ENCODE measurements around the gene SLIT3.

SLIT3 gene

DNA sequence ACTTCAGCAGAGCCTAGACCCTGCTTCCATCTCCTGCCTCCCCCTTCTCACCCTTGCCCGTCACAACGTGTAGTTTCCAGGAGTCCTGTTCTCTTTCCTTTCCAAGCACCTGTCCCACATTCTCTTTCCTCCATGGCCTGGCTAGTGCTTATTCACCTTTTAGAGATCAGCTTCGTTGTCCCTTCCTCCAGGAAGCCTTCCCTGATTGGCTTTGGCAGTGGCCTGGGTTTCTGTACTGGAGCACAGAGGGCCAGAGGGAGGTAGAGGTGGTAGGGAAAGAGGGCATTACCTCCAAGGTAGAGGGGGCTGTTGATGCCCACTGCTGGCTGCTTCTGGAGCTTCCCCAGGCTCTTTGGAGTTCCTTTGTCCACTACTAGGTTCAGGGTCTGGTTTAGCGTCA, 628.1 kb downstream of the SLIT3 start:
- no peak for DNase-seq (ENCODE audit: low read depth in 2 of 2)

- no peak for DNase-seq (ENCODE audit: low read depth in 2 of 2)
Observed at GRCh38 chr5:168672016-168672415, 628.9 kb downstream of the SLIT3 start.

GRCh38 chr5:168670881-168671575, 629.9 kb downstream of the SLIT3 start:
- DNase-seq (ENCODE audit: low read depth in 2 of 2): no peak

- DNase-seq (ENCODE audit: low read depth in 2 of 2): no peak
Observed at GRCh38 chr5:168669668-168670378, 631.1 kb downstream of the SLIT3 start.

GRCh38 chr5:168669156-168669555, 631.8 kb downstream of the SLIT3 start:
- DNase-seq (ENCODE audit: low read depth in 2 of 2): no peak

DNA sequence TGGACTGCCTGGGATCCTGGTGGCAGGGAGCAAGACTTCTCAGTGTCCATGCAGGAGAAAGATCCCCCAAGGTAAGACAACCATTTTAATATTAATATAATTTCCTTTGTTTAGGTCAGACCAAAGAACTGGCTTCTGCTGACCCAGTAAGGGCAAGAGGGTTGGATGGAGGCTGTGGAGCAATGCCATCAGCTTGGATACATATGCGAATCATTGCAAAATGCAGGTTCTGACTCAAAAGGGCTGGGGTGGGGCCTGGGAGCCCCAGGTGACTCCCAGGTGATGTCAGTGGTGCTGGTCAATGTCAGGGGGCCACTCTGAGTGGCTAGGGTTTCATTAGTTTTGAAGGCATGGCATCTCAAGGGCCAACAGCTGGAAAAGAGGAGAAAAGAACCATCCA, 632.9 kb downstream of the SLIT3 start:
- DNase-seq (ENCODE audit: low read depth in 2 of 2): no peak

DNA sequence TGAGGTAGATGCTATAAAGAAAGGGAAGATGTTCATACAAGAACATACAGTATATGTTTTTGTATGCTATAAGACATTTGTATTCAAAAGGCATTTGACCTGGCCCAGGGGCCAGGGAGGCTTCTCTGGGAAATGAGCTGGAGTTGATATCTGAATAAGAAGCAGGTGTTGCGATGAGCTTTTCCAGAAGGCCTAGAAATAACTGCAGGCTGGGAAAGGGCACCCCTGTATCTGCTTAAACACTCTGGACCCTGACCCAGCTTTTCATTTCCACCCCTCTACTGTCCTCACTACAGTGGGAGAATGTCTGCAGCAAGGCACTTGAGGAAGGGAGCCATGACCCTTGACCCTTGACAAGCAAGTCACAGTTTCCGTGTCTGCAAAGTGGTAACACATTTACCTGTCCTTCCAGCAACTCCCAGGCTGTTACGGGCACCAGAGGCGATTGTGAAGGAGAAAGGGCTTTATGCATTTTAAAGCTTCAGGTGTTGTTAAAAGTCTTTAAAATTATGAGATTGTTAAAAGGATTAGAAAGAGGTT, 633.6 kb downstream of the SLIT3 start:
- no peak for DNase-seq (ENCODE audit: low read depth in 2 of 2)

DNA sequence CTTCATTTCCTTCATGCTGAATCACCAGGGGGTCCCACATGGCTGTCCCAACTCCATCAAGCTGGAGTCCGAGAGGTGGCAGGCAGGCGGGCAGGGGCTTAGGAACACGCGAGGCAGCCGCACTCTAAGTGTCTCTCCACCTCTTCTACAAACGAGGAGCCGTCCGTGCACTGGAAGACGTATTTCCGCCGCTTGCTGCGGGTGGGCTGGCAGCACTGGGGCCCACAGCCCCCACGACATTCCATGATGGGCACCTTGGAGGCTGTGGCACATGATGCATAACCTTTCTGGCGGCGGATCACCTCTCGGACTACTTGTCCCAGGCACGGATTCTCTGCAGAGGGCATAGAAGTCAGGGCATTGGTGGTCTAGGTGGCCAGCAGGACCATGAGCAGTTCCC, 634.6 kb downstream of the SLIT3 start:
- DNase-seq (ENCODE audit: low read depth in 2 of 2): no peak

GRCh38 chr5:168663276-168664004, 637.5 kb downstream of the SLIT3 start:
- DNase-seq (ENCODE audit: low read depth in 2 of 2): no peak

DNA sequence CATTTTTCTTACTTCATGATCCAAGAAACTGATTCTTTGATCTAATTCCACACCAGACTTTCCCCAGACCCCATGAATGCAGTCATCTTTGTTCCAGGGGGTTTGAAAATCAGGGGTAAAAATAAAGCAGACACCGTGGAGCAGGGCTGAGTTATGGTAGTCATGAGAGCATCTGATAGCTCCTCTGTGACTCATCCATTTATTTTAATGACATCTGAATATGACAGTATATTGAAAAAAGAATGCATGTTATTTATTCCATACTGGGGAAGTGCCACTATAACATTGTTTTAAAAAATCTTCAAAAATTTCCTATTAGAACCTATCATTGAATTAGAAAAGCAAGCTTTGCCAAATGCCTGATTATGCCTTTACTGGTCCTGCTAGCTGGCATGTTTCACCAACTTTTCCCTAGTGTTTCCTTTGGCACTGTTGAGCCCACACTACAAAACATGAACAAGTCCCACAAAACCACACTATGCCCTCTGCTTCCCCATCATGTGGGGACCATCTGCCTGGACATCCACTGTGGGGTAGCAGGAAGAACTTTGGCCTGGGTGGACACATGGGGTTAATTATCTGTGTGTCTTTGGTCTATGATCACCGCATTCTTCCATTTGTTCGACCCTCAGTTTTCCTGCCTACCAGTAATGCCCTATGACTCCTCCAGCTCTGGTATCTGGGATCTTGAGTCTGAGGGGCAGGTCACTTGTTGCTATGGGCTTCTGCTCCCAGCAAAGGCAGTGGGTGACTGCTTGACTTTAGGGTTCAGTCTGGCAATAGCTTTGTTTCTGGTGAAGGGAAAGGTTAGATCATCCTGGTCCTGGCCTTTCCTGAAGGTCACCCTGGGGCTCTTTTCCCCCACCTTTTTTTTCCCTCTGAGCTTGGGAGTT, 639.1 kb downstream of the SLIT3 start:
- no peak for DNase-seq (ENCODE audit: low read depth in 2 of 2)

DNA sequence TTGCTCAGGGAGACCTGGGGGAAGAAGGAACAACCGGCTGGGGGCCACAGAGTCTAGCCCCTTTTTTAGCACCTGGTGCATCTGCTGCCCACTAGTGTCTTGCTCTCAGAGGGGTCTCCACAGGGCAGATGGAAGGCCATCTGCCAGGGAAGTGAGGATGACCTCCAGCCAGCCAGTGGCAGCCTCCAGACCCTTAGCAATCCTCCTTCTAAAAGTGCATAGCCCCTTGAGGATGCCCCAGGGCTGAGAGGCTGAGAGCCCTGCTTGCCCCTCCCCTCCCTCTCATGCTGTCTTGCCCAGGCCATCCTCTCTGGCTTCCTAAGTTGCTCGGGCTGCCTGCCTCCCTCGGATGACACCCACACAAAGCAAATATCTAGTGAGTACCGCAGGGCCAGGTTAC, 640.2 kb downstream of the SLIT3 start:
- no peak for DNase-seq (ENCODE audit: low read depth in 2 of 2)

DNA sequence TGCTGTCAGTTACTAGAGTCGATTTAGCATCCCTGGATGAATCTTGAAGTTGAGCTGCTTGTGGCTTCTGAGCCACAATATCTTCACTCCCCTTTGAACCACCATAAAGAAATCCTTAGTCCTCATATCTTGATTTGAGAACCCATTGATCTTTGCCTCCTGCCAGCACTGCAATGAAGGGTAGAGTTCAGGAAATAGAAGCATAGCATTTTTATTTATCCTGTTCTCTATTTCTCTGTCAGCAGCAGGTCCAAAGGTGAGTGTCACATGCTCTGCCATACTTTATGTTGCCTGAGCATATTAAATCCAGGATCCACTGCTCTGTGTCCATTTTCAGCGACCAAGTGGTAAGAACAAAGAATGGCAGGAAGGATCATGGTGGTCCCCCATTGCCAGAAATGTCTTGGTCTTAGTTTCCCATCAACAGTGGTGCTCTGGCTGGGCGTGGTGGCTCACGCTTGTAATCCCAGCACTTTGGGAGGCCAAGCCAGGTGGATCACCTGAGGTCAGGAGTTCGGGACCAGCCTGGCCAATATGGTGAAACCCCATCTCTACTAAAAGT, 641.6 kb downstream of the SLIT3 start:
- DNase-seq (ENCODE audit: low read depth in 2 of 2): no peak

- DNase-seq (ENCODE audit: low read depth in 2 of 2): no peak
Observed at GRCh38 chr5:168658394-168658793, 642.5 kb downstream of the SLIT3 start.

DNA sequence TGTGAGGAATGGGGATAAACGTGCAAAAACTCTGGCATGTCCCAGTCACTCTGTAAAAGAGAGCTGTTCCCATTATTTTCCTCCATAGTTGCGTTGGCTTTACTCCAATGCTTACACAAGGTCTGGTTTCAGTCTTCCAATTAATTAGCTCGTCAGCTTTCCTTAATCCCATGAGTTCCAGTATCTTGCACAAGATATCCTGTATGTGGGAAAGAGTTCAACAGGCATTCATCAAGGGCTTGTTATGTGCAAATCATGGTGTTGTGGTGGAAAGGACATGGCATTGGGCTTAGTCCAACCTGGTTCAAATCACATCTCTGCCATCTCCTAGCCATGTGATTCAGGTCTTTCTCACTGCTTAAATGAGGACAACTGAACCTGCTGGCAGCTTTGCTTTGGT, 644.3 kb downstream of the SLIT3 start:
- DNase-seq (ENCODE audit: low read depth in 2 of 2): no peak

DNA sequence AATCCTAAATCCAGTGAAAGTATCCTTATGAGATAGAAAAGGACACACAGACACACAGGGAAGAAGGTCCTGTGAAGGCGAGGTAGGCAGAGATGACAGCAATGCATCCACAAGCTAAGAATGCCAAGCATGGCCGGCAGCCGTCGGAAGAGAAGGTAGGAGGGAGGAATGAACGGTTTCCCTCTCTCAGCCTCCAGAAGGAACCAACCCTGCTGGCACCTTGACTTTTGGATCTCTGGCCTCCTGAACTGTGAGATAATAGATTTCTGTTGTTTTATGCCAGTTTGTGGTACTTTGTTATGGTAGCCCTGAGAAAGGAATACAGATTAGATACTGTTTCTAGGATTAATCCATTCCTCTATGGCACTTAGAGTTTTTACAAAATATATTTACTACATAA, 645.6 kb downstream of the SLIT3 start:
- no peak for DNase-seq (ENCODE audit: low read depth in 2 of 2)

- no peak for DNase-seq (ENCODE audit: low read depth in 2 of 2)
Observed at GRCh38 chr5:168654211-168654721, 646.7 kb downstream of the SLIT3 start.

- no peak for DNase-seq (ENCODE audit: low read depth in 2 of 2)
Observed at GRCh38 chr5:168653626-168654025, 647.3 kb downstream of the SLIT3 start.

DNA sequence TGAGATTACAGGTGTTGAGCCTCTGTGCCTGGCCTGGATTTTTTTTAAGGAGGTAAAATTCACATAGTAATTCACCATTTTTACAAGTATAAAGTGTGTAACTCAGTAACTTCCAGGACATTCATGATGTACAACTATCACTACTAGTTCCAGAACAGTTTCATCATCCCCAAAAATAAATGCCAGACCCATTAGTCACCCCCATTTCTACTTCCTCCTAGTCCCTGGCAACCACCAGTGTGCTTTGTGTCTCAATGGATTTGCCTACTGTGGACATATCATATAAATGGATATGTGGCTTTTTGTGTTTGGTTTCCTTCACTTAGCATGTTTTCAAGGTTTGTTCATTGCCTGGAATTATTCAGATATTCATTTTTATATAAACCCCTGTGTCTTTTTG, 649.3 kb downstream of the SLIT3 start:
- DNase-seq (ENCODE audit: low read depth in 2 of 2): no peak

- no peak for DNase-seq (ENCODE audit: low read depth in 2 of 2)
Observed at GRCh38 chr5:168649306-168649705, 651.6 kb downstream of the SLIT3 start.

DNA sequence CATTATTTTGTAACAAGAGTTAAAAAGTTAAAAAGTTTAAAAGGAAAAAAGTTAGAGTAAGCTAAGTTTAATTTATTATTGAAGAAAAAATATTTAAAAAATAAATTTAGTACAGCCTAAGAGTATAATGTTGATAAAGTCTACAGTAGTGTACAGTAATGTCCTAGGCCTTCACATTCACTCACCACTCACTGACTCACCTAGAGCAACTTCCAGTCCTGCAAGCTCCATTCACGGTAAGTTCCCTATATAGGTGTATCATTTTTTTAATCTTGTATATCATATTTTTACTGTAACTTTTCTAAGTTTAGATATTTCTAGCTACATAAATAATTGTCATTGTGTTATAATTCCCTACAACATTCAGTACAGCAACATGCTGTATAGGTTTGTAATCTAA, 652.4 kb downstream of the SLIT3 start:
- no peak for DNase-seq (ENCODE audit: low read depth in 2 of 2)

DNA sequence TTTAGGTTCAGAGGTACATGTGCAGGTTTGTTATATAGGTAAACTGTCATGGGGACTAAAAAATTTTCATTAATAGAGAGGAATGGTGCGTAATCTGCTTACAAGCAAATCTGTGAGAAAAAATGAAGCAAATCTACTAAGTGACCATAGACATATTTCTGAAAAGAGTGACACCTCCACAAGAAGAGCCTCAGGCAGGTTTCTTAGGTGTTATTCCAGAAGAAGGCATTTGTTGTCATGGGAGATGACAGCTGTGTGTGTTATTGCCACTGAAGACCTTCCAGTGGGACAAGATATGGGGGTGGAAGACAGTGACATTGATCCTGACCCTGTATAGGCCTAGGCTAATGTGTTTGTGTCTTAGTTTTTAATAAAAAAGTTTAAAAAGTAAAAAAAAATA, 652.9 kb downstream of the SLIT3 start:
- no peak for DNase-seq (ENCODE audit: low read depth in 2 of 2)

Measured in stimulated activated CD4-positive, alpha-beta T cell treated with anti-CD3 and anti-CD28 coated beads, Interleukin-4, amount 100 ng/mL, for 48 hours (primary cell).